DOHH2 (cell line): ENCODE measurements around the gene KIF6.

ENCODE experiments used
- H3F3A ChIP-seq: fragments of 200-600 bp; sonication (generic), shearing (Covaris generic); 2 replicates; pipeline ENCODE4 v1.6.0; 2016; ENCODE audit warnings: antibody characterized with exemption, mild to moderate bottlenecking; ENCODE audit not compliant: control insufficient read depth, insufficient read depth
- H3K27ac ChIP-seq: fragments of 200-600 bp; sonication (generic); 2 replicates; pipeline ENCODE4 v1.5.1; 2014; ENCODE audit warnings: low read depth, mild to moderate bottlenecking, low read length, moderate library complexity
- H3K27me3 ChIP-seq: fragments of 200-600 bp; sonication (generic); 2 replicates; pipeline ENCODE4 v1.6.1; 2014; ENCODE audit warnings: mild to moderate bottlenecking, low read length, mixed read lengths; ENCODE audit not compliant: control insufficient read depth
- H3K36me3 ChIP-seq: fragments of 200-600 bp; sonication (generic); 2 replicates; pipeline ENCODE4 v1.6.1; 2014; ENCODE audit warnings: mild to moderate bottlenecking, low read length, moderate library complexity, mixed read lengths; ENCODE audit not compliant: control insufficient read depth
- H3K4me1 ChIP-seq: fragments of 200-600 bp; sonication (generic); 2 replicates; pipeline ENCODE4 v1.6.1; 2014; ENCODE audit warnings: mild to moderate bottlenecking, low read length, mixed read lengths; ENCODE audit not compliant: control insufficient read depth
- H3K4me2 ChIP-seq: fragments of 200-600 bp; sonication (generic); 2 replicates; pipeline ENCODE4 v1.6.0; 2014; ENCODE audit warnings: mild to moderate bottlenecking, low read length, moderate library complexity
- H3K4me3 ChIP-seq: fragments of 200-600 bp; sonication (generic); 2 replicates; pipeline ENCODE4 v1.5.1; 2014; ENCODE audit warnings: mild to moderate bottlenecking, low read length, mixed read lengths
- H3K79me2 ChIP-seq: fragments of 200-600 bp; sonication (generic); 2 replicates; pipeline ENCODE4 v1.6.1; 2014; ENCODE audit warnings: mild to moderate bottlenecking, low read length, mixed read lengths; ENCODE audit not compliant: control insufficient read depth
- H3K9me2 ChIP-seq: fragments of 200-600 bp; sonication (generic); replicated peaks from 2 replicates; pipeline ENCODE4 v1.6.1; 2014; ENCODE audit warnings: mild to moderate bottlenecking, low read length, mixed read lengths; ENCODE audit not compliant: control insufficient read depth
- H3K9me3 ChIP-seq: fragments of 200-600 bp; sonication (generic); 2 replicates; pipeline ENCODE4 v1.6.1; 2014; ENCODE audit warnings: antibody characterized with exemption, low read length, mixed read lengths; ENCODE audit not compliant: control insufficient read depth, insufficient read depth
- H4K20me1 ChIP-seq: fragments of 200-600 bp; sonication (generic); 2 replicates; pipeline ENCODE4 v1.6.0; 2014; ENCODE audit warnings: low read depth, mild to moderate bottlenecking, antibody characterized with exemption, low read length, moderate library complexity; ENCODE audit not compliant: control insufficient read depth, insufficient read depth
- CTCF ChIP-seq: fragments of 200-600 bp; sonication (generic); IDR thresholded peaks from one replicate; pipeline ENCODE4 v1.5.1; 2014; ENCODE audit warnings: antibody characterized with exemption, mild to moderate bottlenecking, low read depth, low read length; ENCODE audit not compliant: poor library complexity, severe bottlenecking
- EZH2phosphoT487 ChIP-seq: fragments of 200-600 bp; sonication (generic); IDR thresholded peaks from 2 replicates; pipeline ENCODE4 v1.6.1; 2017; ENCODE audit warnings: borderline replicate concordance, mild to moderate bottlenecking, antibody characterized with exemption, low read length, moderate library complexity, mixed read lengths

KIF6 gene

DNA sequence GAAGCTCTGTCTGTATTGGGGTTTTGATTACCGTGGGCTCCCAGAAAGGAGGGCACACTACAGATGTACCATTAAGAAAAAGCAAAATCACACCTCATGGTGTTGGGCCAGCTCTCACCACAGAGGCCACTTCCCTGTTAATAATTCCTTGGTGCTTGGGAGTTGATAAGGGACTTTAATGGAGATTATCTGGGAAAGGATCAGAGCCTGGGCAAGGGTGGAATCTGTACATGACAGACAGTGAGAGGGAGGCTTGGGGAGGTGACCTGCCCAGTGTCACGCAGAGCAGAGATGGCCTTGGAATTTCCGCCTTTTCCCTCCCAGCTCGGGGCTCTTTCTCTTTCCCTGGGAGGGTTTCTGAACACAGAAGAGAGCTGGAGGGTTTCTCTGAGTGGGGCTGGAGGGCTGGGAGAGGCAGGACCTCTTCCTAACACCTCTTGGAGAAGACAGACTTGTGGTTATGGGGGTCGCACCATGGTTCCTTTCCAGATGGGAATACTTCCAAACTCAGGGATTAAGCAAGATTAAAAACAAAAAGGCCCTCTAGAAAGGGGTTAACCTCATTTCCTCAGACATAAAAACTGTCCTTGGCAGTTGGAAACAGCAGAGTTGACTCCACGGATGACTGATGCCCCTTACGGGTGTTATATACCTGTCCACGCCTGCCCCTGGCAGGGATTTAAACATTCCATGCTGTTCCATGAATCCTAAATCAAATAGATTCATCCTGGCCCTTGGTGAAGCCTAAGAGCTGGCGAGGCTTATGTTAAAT, 385.9 kb downstream of the KIF6 start:
- H3K9me3 ChIP-seq = no peaks in the 10 kb centered on the region
- TF ChIP-seq CTCF (no peak), EZH2phosphoT487 (no peak)
- no peaks in the 10 kb centered on the region for H3K36me3 ChIP-seq
- 0 out of 2 replicates have a peak, but pooled peaks cover 3% of the 10 kb centered on the region for H3K27me3 ChIP-seq
- no peaks in the 10 kb centered on the region for H3F3A ChIP-seq
- no peaks in the 10 kb centered on the region for H3K79me2 ChIP-seq
- H3K4me1 ChIP-seq = peaks cover 11% of the 10 kb centered on the region
- no peak overlapping the region for H3K27ac ChIP-seq
- no peaks in the 10 kb centered on the region for H3K9me2 ChIP-seq
- H3K4me3 ChIP-seq = no peak overlapping the region
- no peak overlapping the region for H3K4me2 ChIP-seq
- H4K20me1 ChIP-seq = no peaks in the 10 kb centered on the region

DNA sequence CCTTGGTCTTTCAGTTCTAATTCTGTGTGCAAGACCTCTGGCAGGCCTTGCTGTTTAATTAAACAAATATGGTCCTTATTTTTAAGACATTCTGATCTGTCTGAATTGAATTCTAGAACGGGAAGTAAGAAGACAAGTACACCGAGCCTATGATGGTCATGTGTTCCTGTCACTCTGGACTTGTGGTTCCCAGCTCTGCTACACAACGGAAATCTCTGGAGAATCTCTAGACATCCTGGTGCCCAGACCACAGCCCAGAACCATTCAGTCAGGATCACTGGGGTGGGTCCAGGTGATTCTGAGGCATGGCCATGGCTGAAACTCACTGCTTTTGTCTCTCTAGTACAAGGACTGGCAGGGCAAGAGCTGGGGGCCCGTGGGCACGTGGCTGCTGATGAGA, 386.8 kb downstream of the KIF6 start:
- H3K9me2 ChIP-seq = no peaks in the 10 kb centered on the region
- no peaks in the 10 kb centered on the region for H3K79me2 ChIP-seq
- no peak overlapping the region for H3K4me3 ChIP-seq
- H3K4me1 ChIP-seq = peaks cover 8% of the 10 kb centered on the region
- H3K27me3 ChIP-seq = 0 out of 2 replicates have a peak, but pooled peaks cover 3% of the 10 kb centered on the region
- H3F3A ChIP-seq = no peaks in the 10 kb centered on the region
- H3K27ac ChIP-seq = no peak overlapping the region
- no peaks in the 10 kb centered on the region for H4K20me1 ChIP-seq
- no peaks in the 10 kb centered on the region for H3K36me3 ChIP-seq
- no peak overlapping the region for H3K4me2 ChIP-seq
- TF ChIP-seq CTCF = no peak
- no peak for TF ChIP-seq EZH2phosphoT487
- H3K9me3 ChIP-seq = no peaks in the 10 kb centered on the region

GRCh38 chr6:39335780-39336545, 389.2 kb downstream of the KIF6 start:
- TF ChIP-seq CTCF (no peak), EZH2phosphoT487 (no peak)
- H3K4me3 ChIP-seq = no peak overlapping the region
- no peaks in the 10 kb centered on the region for H3K9me2 ChIP-seq
- no peaks in the 10 kb centered on the region for H3F3A ChIP-seq
- H3K4me1 ChIP-seq = no peaks in the 10 kb centered on the region
- H3K36me3 ChIP-seq = no peaks in the 10 kb centered on the region
- no peaks in the 10 kb centered on the region for H3K79me2 ChIP-seq
- H3K4me2 ChIP-seq = no peak overlapping the region
- no peaks in the 10 kb centered on the region for H3K9me3 ChIP-seq
- H4K20me1 ChIP-seq = no peaks in the 10 kb centered on the region
- H3K27me3 ChIP-seq = 0 out of 2 replicates have a peak, but pooled peaks cover 3% of the 10 kb centered on the region
- no peak overlapping the region for H3K27ac ChIP-seq
